Activated T-helper 9 cell treated with anti-CD3 and anti-CD28 coated beads, Interleukin-2, amount 50 U/mL, for 16 hours (primary cell): ENCODE results near the gene PPP5C.
"Not testable (repeated sequence)": the region's sequence is repeated elsewhere in the genome, so short reads cannot be mapped to it uniquely, and the experiment has no call there.

ENCODE experiments used
- DNase-seq: peaks from one replicate; pipeline ENCODE4 v3.0.0-alpha.2; 2020; ENCODE audit warnings: low read depth

PPP5C gene

DNA sequence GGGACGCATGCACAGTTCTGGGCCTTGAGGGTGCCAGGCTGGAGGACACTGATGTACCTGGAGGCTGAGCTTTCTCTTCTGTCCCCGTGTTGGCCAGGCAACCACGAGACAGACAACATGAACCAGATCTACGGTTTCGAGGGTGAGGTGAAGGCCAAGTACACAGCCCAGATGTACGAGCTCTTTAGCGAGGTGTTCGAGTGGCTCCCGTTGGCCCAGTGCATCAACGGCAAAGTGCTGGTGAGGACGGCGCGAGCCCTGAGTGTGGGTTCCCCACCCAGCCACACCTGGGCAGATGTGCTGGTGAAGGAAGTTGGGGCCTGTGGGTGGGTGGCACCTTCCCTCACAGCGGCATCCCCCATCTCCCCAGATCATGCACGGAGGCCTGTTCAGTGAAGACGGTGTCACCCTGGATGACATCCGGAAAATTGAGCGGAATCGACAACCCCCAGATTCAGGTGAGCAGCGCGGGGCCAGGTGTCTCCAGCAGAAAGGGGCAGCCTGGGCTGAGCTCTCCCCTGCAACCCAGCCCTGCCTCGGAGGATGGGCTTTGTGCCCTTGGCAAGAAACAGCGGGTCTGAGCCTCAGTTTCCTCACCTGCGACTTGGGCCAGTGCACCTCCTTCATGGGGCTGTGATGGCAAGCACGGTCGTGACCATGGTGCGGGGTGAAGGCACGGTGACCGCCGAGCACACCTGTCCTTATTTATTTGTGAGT, 40.3 kb downstream of the PPP5C start:
- no peak for DNase-seq

DNA sequence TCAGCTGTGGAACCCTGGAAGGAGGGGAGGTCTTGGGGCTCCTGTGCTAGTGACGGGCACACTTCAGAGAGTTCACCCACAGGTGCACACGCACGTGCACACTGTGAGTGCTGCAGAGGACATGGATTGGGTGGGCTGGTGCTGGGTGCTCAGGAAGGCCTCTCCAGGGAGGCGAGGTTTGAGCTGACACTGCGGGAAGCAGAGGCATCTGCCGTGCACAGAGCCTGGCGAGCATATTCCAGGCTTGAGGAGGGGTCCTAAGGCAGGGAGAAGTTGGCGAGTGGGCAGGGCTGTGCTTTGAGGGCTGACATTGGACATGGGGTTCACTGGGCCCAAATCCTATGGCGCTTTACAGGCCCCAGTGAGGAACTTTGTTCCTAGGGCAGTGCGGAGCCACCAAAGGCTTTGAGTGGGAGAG, 40.8 kb downstream of the PPP5C start:
- no peak for DNase-seq

DNA sequence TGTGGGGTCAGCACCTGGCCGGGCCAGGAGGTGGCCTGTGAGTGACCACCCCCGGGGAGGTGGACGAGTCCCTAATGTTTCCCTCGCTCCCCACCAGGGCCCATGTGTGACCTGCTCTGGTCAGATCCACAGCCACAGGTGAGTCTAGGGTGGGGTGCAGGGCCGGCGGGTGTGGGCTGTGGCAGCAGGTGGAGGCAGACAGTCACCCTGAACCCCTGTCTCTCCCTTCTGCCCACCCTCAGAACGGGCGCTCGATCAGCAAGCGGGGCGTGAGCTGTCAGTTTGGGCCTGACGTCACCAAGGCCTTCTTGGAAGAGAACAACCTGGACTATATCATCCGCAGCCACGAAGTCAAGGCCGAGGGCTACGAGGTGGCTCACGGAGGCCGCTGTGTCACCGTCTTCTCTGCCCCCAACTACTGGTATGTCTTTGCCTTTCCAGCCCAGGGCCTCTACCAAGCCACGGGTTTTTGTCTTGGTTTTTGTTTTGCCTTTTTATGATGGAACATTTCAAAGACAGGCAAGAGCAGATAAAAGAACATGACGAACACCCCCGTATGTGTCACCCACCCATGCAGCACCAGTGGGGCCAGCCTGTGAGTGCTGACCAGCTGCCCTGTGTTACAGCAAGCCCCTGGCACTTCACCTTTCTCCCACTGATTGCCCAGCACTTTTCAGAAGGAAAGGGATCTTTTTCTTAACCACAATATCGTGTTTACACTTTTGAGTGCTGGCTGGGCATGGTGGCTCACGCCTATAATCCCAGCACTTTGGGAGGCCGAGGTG, 41.6 kb downstream of the PPP5C start:
- DNase-seq = no peak

DNA sequence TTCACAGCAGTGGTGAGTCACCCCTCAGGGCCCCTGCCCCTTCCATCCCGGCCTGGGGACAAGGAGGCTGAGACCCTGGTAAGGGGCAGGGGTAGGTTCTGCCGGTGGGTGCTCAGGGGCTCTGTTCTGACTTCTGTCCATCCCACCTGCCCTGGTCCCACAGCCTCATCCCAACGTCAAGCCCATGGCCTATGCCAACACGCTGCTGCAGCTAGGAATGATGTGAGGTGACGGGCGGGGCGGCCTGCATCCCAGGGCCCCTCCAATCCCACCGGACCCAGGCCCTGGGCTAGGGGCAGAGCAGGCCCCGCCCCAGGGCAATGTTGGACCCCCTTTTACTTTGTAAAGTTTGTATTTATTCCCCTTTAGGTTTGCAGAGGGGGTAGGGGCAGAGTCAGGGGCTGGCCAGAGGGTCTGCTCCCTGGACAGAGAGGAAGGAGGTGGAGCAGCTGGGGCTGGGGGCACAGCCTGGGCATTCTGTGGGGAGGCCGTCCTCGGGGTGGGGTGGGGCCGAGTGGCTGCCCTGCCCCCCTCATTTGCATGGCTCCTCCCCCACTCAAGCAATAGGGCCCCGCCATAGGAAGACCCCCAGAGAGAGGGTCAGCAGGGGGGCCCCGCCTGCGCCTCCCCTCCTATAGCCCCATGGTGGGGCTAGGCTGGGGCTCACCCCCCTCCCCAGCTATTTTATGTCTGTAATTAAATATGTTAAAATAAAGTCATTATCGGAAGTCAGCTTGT, 43.4 kb downstream of the PPP5C start:
- no peak for DNase-seq

DNA sequence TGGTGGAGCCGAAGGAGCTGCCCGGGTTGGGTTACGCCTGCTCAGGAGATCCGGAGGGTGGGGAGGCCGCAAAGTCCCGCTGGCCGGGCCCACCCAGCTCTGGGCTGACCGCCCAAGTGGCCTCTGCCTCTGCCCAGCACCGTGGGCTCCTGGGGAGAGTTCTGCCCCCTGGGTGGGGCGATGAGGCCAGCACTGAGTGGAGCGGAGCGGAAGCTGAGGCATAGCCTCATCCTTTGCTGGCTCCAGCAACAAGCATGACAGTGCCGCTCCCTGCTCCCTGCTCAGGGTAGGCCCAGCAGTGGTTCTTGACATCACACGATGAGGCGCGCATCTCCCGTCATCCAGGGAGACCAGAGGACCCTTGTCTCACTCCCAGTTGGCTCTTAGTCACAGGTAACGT, 44.0 kb downstream of the PPP5C start:
- DNase-seq = no peak

DNA sequence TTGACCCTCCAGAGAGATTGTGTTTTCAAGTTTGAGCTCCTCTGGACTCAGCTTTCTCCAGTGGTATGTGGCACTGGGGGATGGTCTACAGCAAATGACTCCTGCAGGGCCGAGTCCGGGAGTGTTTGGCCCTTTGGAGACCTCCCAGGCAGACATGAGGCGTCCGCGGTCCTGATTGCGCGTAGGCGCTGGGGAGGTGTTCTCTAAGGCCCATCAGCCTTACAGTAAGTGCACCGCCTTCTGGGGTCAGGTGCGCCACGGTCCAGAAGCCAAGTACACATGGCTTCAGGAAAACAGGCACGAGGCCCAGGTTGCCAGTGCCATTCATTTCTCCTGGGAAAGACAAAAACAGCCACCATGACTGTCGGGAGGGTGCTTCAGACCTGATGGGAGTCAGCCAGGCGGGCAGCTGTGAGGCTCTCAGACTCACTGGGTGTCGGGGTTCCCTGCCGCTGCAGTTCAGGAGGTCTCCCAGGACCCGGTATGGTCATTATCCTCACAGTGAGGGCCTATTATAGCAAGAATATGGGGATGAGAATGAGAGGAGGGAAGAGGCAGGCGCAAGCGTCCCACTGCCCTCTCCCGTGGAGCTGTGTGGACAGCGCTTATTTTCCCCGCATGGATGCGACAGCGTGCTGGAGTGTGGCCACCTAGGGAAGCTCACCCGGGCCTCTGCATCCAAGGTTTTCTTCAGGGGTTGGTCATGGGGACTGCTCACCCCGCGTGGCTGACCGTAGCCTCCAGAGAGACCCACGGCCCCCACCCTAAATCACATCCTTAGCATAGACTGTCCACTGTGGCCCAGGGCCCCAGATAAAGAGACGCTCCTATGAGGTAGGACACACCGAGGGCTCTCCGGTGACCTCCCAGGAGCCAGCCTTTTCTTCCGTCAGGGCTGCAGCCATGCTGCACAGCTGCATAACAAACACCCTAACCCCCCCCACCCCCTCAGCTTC, 44.7 kb downstream of the PPP5C start:
- no peak for DNase-seq

DNA sequence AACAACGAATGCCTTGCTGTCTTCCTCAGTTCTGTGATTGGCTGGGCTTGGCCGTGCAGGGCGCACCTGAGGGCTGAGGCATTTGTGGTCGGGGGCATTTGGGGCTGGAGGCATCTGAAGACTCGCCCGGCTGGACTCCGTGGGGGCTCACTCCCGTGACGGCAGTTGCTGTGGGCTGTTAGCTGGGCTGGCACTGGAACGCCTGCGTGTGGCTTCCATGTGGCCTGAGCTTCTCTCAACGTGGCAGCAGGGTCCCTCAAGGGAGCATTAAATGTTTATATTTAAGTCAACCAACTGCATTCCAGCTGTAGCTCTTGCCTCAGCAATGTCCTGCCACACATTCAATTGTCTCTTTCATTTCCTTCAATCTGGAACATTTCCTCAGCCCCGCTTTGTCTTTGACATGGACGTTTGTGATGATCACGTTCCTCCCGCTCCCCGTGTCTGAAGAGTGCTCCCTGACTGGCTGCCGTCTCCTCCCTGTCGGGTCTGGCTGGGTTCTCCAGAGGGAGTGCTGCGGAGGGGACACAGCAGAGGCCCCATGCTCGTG, 45.4 kb downstream of the PPP5C start:
- DNase-seq = no peak

DNA sequence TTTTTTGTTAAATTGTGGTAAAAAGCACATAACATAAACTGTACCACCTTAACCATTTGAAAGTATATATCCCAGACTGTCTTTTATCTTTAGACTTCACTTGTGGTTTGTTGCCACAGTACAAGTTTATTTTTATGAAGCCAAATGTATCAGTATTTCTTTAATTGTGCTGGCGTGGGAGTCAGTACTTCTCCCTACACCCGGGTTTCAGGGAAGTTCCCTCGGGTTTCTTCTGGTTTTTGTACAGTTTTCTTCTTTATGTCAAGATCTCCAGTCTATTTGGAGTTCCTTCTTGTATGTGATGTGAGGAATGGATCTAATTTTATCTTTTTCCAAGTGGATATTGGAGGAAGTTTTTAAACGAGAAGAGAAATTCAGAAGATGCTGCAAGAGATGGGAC, 46.0 kb downstream of the PPP5C start:
- DNase-seq = no peak

DNA sequence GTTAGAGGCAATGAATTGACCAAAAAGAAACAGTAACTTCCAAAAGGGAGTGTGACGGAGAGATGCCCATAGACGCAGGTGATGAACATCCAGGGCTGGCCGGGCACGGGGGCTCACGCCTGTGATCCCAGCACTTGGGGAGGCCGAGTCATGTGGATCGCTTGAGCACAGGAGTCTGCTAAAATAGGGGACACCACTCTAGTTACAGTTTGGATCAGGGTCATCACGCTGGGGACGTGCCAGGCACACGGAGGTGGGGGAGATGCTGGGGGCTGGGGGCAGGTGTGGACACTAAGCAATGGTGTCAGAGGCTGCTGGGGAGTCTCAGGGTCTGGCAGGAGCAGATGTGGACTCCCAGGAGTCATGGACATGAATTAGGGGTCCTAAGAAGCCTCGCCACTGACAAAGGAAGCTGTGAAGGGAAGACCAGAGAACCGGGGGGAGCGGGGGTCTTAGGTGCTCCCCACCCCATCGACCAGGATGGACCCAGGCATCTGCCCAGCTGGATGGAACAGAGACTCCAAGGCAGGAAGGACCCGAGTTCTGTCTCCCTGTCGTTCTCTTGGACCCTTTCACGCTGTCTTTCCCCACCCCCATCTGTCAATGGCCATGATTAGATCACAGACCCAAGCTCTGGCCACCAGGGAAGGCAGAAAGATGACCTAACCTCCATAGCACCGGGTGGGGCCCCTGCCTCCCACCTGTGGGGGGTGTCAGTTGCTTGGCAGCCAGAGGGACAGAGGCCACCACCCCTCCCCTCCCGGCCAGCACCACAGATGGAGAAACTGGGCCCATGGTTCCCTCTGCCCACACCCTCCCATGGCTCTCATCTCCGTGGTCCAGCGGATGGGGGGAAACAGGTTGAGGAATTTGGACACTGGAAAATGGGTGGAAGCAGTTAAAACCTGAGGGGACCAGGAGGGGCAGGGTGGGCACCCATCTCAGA, 46.8 kb downstream of the PPP5C start:
- no peak for DNase-seq

DNA sequence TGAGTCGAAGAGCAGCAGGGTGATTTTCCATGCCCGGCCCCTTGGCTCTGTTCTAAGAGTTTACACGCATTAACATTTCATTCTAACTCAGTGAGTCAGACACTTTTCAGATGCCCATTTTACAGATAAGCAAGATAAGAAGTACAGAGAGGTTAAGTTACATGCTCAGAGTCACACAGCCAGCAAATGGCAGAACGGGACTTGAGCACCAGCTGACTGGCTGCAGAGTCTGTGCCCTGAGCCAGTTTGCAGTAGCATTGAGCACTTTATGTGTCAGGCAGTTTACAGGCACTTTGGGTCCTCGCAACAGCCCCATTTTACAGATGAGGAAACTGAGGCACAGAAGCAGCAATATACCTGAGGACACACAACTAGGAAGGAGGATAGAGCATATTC, 47.5 kb downstream of the PPP5C start:
- no peak for DNase-seq

DNA sequence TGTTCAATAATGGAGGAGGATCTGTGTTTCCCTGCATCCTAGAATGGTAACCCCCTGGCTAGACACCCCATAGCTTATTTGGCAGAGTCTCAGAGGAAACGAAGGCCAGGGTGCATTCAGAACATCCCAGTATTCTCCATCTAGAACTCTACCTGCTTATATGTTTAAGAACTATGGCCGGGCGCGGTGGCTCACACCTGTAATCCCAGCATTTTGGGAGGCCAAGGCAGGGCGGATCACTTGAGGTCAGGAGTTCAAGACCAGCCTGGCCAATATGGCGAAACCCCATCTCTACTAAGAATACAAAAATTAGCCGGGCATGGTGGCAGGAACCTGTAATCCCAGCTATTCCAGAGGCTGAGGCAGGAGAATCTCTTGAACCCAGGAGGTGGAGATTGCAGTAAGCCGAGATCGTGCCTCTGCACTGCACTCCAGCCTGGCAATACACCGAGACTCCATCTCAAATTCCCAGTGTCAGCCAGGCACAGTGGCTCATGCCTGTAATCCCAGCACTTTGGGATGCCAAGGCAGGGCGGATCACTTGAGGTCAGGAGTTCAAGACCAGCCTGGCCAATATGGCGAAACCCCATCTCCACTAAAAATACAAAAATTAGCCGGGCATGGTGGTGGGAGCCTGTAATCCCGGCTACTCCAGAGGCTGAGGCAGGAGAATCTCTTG, 51.1 kb downstream of the PPP5C start:
- DNase-seq = not testable (repeated sequence)

DNA sequence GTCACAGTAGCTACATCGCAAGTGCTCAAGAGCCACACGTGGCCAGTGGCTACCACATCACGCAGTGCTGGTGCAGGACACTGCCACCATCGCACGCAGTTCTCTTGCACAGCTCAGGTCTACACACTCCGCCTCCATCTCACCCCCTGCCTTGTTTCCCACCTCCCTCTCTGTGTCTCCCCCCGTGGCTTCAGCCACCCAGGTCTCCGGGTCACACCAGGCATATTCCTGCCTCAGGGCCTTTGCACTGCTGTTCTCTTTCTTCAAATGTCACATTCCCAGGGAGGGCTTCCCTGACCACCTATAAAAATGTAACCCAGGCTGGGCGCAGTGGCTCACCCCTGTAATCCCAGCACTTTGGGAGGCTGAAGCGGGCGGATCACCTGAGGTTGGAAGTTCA, 55.8 kb downstream of the PPP5C start:
- DNase-seq = no peak

DNA sequence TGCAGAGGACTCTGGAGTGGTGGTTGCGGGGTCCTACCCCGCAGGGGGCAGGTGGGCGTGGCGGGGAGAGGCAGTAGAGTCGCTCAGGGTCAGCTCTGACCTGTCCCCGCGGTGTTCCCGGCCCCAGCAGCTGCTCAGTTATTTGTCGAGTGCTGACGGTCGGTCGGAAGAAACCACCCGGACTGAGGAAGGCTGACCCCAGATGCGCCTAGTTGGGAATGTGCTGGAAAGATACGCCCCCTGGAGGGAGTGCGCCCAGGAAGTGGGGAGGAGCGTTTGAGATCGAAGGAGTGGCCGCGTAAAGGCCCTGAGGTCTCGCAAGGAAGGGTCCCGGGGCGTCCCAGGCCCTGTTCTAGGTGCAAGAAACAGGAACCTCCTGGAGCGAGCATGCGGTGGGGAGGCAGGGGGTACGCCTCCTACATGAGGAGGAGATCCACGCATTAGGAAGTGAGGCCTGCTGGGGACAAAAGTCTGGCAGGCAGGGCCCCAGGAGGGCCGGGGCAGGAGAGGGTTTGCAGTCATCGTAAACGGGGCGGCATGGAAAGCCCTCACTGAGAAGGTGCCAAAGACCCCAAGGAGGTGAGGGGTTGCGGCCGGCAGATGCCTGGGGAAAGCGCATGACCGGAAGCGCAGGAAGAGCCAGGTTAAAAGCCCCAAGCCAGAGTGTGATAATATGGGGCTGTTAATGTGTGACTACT, 57.3 kb downstream of the PPP5C start:
- DNase-seq = no peak

DNA sequence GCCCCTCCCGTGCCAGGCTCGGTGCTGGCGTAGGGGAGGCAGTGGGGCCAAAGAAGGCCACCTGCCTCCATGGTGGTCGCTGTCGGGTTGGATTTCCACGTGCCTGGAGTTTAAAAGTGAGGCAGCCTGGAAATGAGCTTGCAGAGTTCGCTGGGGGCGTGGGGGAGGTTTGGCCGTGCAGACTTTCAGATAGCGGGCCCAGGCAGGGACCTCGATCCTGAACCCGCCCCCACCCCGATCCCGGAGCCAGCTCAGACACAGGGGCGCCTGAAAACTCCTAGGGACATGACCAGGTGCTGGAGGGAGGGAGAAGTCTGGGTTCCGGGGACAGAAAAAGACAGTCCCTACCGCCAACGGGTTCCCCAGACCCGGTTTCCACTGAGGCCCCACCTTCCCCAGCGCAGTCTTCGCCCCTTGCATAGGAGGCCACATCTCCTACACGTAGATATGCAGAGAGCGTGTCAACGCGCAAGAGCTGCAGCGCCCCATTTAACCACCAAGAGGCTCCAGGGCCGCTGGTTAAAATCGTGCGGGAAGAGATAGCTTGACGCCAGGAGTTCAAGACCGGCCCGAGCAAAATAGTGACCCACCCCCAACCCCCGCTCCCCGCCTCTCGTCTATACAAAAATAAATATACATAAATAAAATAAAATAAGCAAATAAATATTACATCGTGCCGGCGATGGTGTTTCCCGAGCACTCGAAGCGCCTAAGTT, 58.0 kb downstream of the PPP5C start:
- no peak for DNase-seq

DNA sequence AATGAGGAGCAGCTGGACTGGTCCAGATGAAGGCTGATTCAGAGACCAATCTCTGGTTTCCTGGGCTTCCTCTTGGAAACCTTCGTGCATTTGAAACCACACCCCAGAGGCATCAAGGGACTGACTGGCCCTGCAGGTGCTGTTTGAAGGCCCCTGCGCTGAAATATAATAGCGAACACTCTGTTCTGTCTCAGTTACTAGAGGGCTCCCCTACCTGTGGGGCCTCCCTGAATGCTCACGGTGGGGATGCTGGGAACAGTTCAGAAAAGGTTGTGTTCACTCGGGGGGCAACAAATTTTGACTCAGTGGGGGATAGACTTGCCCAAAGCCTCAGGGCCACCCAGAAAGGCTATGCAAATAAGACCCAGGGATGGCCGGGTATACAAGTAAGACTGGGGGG, 60.1 kb downstream of the PPP5C start:
- DNase-seq = no peak

DNA sequence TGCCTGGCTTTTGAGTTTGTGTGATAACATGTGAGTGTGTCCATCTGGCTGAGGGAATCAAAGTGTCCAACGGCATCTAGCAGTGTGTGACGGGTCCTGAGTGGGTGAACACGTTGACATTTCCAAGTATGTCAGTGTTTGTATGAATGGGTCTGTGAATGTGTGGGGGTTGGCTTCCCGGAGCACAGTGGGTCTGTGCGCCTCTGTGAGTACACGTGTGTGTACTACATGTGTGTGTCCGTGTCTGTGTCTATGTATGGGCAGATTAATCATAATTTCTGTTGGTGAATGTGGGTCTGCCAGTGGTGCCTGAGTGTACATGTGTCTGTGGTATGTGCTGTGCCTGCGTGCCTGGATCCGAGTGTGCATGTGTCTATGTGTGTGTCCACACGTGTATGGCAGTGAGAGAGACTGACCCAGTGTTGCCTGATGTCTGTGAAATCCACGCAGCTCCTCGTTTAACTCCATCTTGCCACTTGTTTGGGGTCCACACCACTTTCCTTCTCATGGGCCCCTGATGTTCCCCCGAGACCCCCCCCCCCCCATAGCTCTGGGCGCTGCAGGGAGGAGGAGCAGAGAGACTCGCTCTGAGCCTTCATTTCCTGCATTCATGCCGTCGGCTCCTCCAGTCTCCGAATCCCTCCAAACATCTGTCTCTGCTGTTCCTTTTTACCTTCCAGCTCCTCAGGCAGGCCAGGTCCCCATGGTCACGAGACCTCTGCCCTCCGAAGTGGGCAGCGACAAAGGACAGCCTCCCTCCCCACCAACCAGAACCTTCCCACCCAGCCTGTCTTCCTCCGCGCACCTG, 61.2 kb downstream of the PPP5C start:
- no peak for DNase-seq

DNA sequence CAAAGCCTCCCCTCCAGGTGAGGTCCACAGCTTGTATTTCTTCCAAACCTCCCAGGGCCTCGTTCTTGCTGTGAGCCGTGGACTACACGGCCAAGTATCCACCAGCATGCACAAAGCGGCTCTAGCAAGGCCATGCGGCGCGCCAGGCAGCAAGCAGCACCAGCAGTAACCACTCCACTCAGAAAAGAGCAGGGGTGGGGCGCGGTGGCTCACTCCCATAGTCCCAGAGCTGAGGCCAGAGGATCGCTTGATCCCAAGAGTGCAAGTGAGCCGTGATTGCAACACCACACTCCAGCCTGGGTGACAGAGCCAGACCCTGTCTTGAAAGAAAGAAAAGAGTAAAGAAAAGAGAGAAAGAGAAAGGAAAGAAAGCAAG, 61.8 kb downstream of the PPP5C start:
- no peak for DNase-seq

DNA sequence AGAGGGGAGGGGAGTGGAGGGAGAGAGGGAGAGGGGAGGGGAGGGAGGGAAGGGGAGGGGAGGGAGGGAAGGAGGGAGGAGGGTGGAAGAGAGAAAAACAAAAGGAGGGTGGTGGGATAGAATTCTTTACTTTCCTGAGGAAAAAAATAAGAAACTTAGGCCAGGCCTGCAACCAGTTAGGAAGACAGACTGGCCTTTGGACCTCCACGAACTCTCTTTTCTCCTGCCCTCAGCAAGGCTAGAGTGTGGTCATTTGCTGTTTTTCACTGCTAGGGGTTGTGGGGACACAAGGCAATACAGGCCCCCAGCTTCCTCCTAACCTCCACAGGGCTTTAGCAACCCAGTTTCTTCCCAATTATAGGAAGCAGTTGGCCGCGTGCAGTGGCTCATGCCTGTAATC, 62.3 kb downstream of the PPP5C start:
- no peak for DNase-seq
